HEK293 (cell line): ENCODE results near the gene AMPD2.

ENCODE experiments used
- CTCF ChIA-PET: fragments of 350-600 bp; formaldehyde crosslinking; extraction: SDS; loops from one replicate; lab custom pipeline; 2021; ENCODE audit warnings: antibody characterized with exemption; lab: Yijun Ruan, JAX
- POLR2A ChIA-PET: fragments of 300-600 bp; formaldehyde crosslinking; extraction: SDS; loops from one replicate; lab custom pipeline; 2020; ENCODE audit warnings: antibody characterized with exemption, inconsistent platforms; lab: Yijun Ruan, JAX
- H3K27ac ChIP-seq: fragments of 200-500 bp; sonication (Bioruptor generic); 2 replicates; pipeline ENCODE4 v1.5.1; 2014; ENCODE audit warnings: low read depth, low read length, control low read depth, inconsistent platforms; ENCODE audit errors: extremely low read depth
- H3K36me3 ChIP-seq, 2 experiments: fragments of 200-500 bp in 1 of 2; sonication (Bioruptor generic) in 1 of 2; 1 replicate in 1 of 2; 2 replicates in 1 of 2; pipeline ENCODE4 v1.5.1; 2014 to 2017; ENCODE audit warnings: inconsistent platforms in 2 of 2, low read length in 2 of 2; ENCODE audit not compliant: control insufficient read depth in 2 of 2, insufficient read depth in 1 of 2
- H3K4me1 ChIP-seq: fragments of 200-500 bp; sonication (Bioruptor generic); 2 replicates; pipeline ENCODE4 v1.5.1; 2014; ENCODE audit warnings: mild to moderate bottlenecking, low read length, inconsistent platforms; ENCODE audit not compliant: control insufficient read depth, insufficient read depth
- H3K4me3 ChIP-seq: 2 replicates; pipeline ENCODE4 v1.5.1; 2011; ENCODE audit warnings: low read depth, mild to moderate bottlenecking, control low read depth, low read length, moderate library complexity
- H3K9me3 ChIP-seq: fragments of 200-500 bp; sonication (Bioruptor generic); 2 replicates; pipeline ENCODE4 v1.5.1; 2014; ENCODE audit warnings: low read depth, low read length, inconsistent platforms; ENCODE audit not compliant: control insufficient read depth, insufficient read depth
- GLI2 ChIP-seq: fragments of 450-650 bp; formaldehyde crosslinking; IDR thresholded peaks from 2 replicates; pipeline ENCODE4; 2017; ENCODE audit warnings: missing biosample characterization, missing genetic modification characterization, low read depth, borderline replicate concordance
- KLF8 ChIP-seq: fragments of 450-650 bp; formaldehyde crosslinking; IDR thresholded peaks from 2 replicates; pipeline ENCODE4 v1.5.1; 2016; ENCODE audit warnings: missing biosample characterization, missing genetic modification characterization
- SCRT1 ChIP-seq: fragments of 450-650 bp; formaldehyde crosslinking; IDR thresholded peaks from 2 replicates; pipeline ENCODE4 v1.5.1; 2016; ENCODE audit warnings: missing biosample characterization, missing genetic modification characterization, borderline replicate concordance
- WT1 ChIP-seq: fragments of 450-650 bp; formaldehyde crosslinking; IDR thresholded peaks from 2 replicates; pipeline ENCODE4 v1.5.1; 2016; ENCODE audit warnings: missing biosample characterization, missing genetic modification characterization
- ZBTB17 ChIP-seq: fragments of 450-650 bp; formaldehyde crosslinking; IDR thresholded peaks from 2 replicates; pipeline ENCODE4 v1.5.1; 2016; ENCODE audit warnings: missing biosample characterization, missing genetic modification characterization
- ZNF146 ChIP-seq: fragments of 450-650 bp; formaldehyde crosslinking; IDR thresholded peaks from 2 replicates; pipeline ENCODE4 v1.5.1; 2016; ENCODE audit warnings: missing biosample characterization, missing genetic modification characterization
- ZNF221 ChIP-seq: fragments of 450-650 bp; formaldehyde crosslinking; IDR thresholded peaks from 2 replicates; pipeline ENCODE4 v1.5.1; 2017; ENCODE audit warnings: missing biosample characterization, missing genetic modification characterization, borderline replicate concordance
- ZNF248 ChIP-seq: fragments of 450-650 bp; formaldehyde crosslinking; IDR thresholded peaks from 2 replicates; pipeline ENCODE4 v1.5.1; 2017; ENCODE audit warnings: missing biosample characterization, missing genetic modification characterization
- ZNF280C ChIP-seq: fragments of 450-650 bp; formaldehyde crosslinking; IDR thresholded peaks from 2 replicates; pipeline ENCODE4 v1.5.1; 2016; ENCODE audit warnings: missing biosample characterization, missing genetic modification characterization
- ZNF335 ChIP-seq: fragments of 450-650 bp; formaldehyde crosslinking; conservative IDR thresholded peaks from 2 replicates; pipeline ENCODE4 v1.5.1; 2016; ENCODE audit warnings: missing biosample characterization, missing genetic modification characterization
- ZNF366 ChIP-seq: fragments of 450-650 bp; formaldehyde crosslinking; conservative IDR thresholded peaks from 2 replicates; pipeline ENCODE4 v1.5.1; 2016; ENCODE audit warnings: missing biosample characterization, missing genetic modification characterization
- ZNF530 ChIP-seq: fragments of 450-650 bp; formaldehyde crosslinking; IDR thresholded peaks from 2 replicates; pipeline ENCODE4 v1.5.1; 2016; ENCODE audit warnings: low read depth, missing biosample characterization, missing genetic modification characterization
- ZNF544 ChIP-seq: fragments of 450-650 bp; formaldehyde crosslinking; IDR thresholded peaks from 2 replicates; pipeline ENCODE4 v1.5.0; 2017; ENCODE audit warnings: missing biosample characterization, missing genetic modification characterization
- ZNF580 ChIP-seq: fragments of 450-650 bp; formaldehyde crosslinking; IDR thresholded peaks from 2 replicates; pipeline ENCODE4 v1.5.1; 2016; ENCODE audit warnings: missing biosample characterization, missing genetic modification characterization
- ZNF610 ChIP-seq: fragments of 450-650 bp; formaldehyde crosslinking; IDR thresholded peaks from 2 replicates; pipeline ENCODE4 v1.5.1; 2016; ENCODE audit warnings: missing biosample characterization, missing genetic modification characterization, borderline replicate concordance
- ZNF624 ChIP-seq: fragments of 450-650 bp; formaldehyde crosslinking; IDR thresholded peaks from 2 replicates; pipeline ENCODE4 v1.5.1; 2017; ENCODE audit warnings: missing biosample characterization, missing genetic modification characterization
- ZNF777 ChIP-seq: fragments of 450-650 bp; formaldehyde crosslinking; IDR thresholded peaks from 2 replicates; pipeline ENCODE4 v1.5.1; 2017; ENCODE audit warnings: missing biosample characterization, missing genetic modification characterization, borderline replicate concordance
- TF ChIP-seq, protein P1 (sequence below): fragments of 450-650 bp; formaldehyde crosslinking; IDR thresholded peaks from 2 replicates; pipeline ENCODE4 v1.5.1; 2016; ENCODE audit warnings: missing biosample characterization, missing genetic modification characterization
- TF ChIP-seq, protein P2 (sequence below): fragments of 450-650 bp; formaldehyde crosslinking; IDR thresholded peaks from 2 replicates; pipeline ENCODE4 v1.5.1; 2016; ENCODE audit warnings: missing biosample characterization, missing genetic modification characterization
- TF ChIP-seq, protein P3 (sequence below): fragments of 450-650 bp; formaldehyde crosslinking; IDR thresholded peaks from 2 replicates; pipeline ENCODE4 v1.5.1; 2016; ENCODE audit warnings: missing biosample characterization, missing genetic modification characterization, borderline replicate concordance

The AMPD2 gene

DNA sequence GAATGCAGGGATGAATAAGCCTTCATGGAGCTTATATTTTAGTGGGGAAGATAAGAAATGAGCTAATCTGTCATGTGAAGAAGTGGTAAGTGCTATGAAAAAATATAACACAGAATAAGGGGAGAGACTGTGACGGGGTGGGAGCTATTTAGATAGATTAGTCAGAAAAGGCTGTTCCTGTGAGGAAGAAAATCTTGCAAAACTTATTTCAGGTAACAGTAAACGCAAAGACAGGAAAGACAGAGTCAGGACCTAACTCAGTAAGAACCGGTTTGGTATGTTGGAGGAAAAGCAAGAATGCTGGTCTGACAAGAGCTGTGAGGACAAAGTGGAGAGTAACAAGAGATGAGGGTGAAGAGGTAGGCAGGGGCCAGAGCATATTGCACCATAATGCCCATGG lies 49.2 kb upstream of the AMPD2 start (continued):
- TF ChIP-seq, protein P1, sequence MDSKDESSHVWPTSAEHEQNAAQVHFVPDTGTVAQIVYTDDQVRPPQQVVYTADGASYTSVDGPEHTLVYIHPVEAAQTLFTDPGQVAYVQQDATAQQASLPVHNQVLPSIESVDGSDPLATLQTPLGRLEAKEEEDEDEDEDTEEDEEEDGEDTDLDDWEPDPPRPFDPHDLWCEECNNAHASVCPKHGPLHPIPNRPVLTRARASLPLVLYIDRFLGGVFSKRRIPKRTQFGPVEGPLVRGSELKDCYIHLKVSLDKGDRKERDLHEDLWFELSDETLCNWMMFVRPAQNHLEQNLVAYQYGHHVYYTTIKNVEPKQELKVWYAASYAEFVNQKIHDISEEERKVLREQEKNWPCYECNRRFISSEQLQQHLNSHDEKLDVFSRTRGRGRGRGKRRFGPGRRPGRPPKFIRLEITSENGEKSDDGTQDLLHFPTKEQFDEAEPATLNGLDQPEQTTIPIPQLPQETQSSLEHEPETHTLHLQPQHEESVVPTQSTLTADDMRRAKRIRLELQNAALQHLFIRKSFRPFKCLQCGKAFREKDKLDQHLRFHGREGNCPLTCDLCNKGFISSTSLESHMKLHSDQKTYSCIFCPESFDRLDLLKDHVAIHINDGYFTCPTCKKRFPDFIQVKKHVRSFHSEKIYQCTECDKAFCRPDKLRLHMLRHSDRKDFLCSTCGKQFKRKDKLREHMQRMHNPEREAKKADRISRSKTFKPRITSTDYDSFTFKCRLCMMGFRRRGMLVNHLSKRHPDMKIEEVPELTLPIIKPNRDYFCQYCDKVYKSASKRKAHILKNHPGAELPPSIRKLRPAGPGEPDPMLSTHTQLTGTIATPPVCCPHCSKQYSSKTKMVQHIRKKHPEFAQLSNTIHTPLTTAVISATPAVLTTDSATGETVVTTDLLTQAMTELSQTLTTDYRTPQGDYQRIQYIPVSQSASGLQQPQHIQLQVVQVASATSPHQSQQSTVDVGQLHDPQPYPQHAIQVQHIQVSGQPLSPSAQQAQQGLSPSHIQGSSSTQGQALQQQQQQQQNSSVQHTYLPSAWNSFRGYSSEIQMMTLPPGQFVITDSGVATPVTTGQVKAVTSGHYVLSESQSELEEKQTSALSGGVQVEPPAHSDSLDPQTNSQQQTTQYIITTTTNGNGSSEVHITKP (tag by site-specific recombination), result peak; percentile 42; the same call in 1 of the 2 replicates

- Histone ChIP-seq H3K9me3 (no peaks in the 10 kb centered on the region), H3K27ac (no peak overlapping the region), H3K4me1 (peaks cover 24% of the 10 kb centered on the region), H3K36me3 (peaks cover 7 to 20% of the 10 kb centered on the region in 2 experiments), H3K4me3 (no peak overlapping the region)
- ChIA-PET CTCF (interaction anchor here (0.6 kb wide), 2 partner anchors 234 to 877 kb away, joined by 3 to 4 read pairs; partner anchors contain the start of gene PROK1), POLR2A (interaction anchor here (1.7 kb wide), 1 partner anchor 26 kb away, joined by 5 read pairs; the partner anchor contains the start of gene GNAI3)
- TF ChIP-seq, protein P2, sequence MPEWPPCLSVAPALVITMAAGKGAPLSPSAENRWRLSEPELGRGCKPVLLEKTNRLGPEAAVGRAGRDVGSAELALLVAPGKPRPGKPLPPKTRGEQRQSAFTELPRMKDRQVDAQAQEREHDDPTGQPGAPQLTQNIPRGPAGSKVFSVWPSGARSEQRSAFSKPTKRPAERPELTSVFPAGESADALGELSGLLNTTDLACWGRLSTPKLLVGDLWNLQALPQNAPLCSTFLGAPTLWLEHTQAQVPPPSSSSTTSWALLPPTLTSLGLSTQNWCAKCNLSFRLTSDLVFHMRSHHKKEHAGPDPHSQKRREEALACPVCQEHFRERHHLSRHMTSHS (tag by site-specific recombination), result no peak
- TF ChIP-seq ZNF530 (tag by site-specific recombination), result no peak
- no peak for TF ChIP-seq ZNF610
- no peak for TF ChIP-seq ZNF624 (tag by site-specific recombination)
- no peak for TF ChIP-seq ZNF366 (tag by site-specific recombination)
- no peak for TF ChIP-seq ZNF544 (tag by site-specific recombination)
- TF ChIP-seq ZNF580 (tag by site-specific recombination), result no peak
- no peak for TF ChIP-seq ZNF248 (tag by site-specific recombination)
- TF ChIP-seq ZNF335 (tag by site-specific recombination), result no peak
- TF ChIP-seq GLI2 (tag by site-specific recombination), result no peak
- no peak for TF ChIP-seq ZNF146 (tag by site-specific recombination)
- no peak for TF ChIP-seq WT1 (tag by site-specific recombination)
- TF ChIP-seq, protein P3, sequence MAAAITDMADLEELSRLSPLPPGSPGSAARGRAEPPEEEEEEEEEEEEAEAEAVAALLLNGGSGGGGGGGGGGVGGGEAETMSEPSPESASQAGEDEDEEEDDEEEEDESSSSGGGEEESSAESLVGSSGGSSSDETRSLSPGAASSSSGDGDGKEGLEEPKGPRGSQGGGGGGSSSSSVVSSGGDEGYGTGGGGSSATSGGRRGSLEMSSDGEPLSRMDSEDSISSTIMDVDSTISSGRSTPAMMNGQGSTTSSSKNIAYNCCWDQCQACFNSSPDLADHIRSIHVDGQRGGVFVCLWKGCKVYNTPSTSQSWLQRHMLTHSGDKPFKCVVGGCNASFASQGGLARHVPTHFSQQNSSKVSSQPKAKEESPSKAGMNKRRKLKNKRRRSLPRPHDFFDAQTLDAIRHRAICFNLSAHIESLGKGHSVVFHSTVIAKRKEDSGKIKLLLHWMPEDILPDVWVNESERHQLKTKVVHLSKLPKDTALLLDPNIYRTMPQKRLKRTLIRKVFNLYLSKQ (tag by site-specific recombination), result no peak
- no peak for TF ChIP-seq KLF8 (tag by site-specific recombination)
- TF ChIP-seq ZNF777, result no peak
- TF ChIP-seq, all 188 proteins: peak for 0
Measured at GRCh38 chr1:109573785-109574184, 45.9 kb upstream of the AMPD2 start.

GRCh38 chr1:109578947-109579443 lies 40.6 kb upstream of the AMPD2 start:
- Histone ChIP-seq H3K4me1 (no peaks in the 10 kb centered on the region; the same call in 1 of the 2 replicates), H3K36me3 (peaks cover 30 to 48% of the 10 kb centered on the region in 2 experiments), H3K27ac (no peak overlapping the region), H3K4me3 (no peak overlapping the region), H3K9me3 (no peaks in the 10 kb centered on the region)
- ChIA-PET CTCF (interaction anchor here (0.6 to 0.9 kb wide), 2 partner anchors 23 to 61 kb away, joined by 3 to 4 read pairs; no protein-coding TSS in a partner anchor), POLR2A (interaction anchor here (1.2 kb wide), 1 partner anchor 30 kb away, joined by 5 read pairs; the partner anchor contains the start of gene GNAI3)
- TF ChIP-seq ZBTB17 (tag by site-specific recombination), result no peak
- no peak for TF ChIP-seq ZNF221 (tag by site-specific recombination)
- TF ChIP-seq ZNF610, result no peak
- TF ChIP-seq ZNF280C, result no peak
- no peak for TF ChIP-seq SCRT1 (tag by site-specific recombination)
